ENCODE data around the gene TRAIP. TPM values are rescaled to one million over a fixed set of nuclear protein-coding genes. Genes with fewer than 3 reads are reported as not detected.

Gene TRAIP
- total RNA-seq, 1 experiment from 2014 or later, result 9.3 TPM

GRCh38 chr3:49794926-49795905 lies 61.1 kb downstream of the TRAIP start:
- Mint-ChIP-seq H3K27ac (ENCODE audit: low read depth, unreplicated experiment) (no peak overlapping the region), H3K9me3 (ENCODE audit: unreplicated experiment) (no peaks in the 10 kb centered on the region), H3K27me3 (ENCODE audit: insufficient read depth, unreplicated experiment) (no peaks in the 10 kb centered on the region), H3K36me3 (ENCODE audit: insufficient read depth, unreplicated experiment) (peaks cover 7% of the 10 kb centered on the region), H3K4me3 (ENCODE audit: unreplicated experiment) (no peak overlapping the region), H3K4me1 (ENCODE audit: insufficient read depth, unreplicated experiment) (peaks cover 12% of the 10 kb centered on the region)
- ChIA-PET CTCF (interaction anchor here (0.6 to 2.3 kb wide), 3 partner anchors 8 to 47 kb away, joined by 3 to 6 read pairs (median 3); no protein-coding TSS in a partner anchor), POLR2A (no interaction called here)
- no peak for TF ChIP-seq CTCF (IDR thresholded peaks at IDR 0.05; ENCODE audit: unreplicated experiment)
- DNase-seq (ENCODE audit: unreplicated experiment), result no peak
- intact Hi-C loops (cut with micrococcal nuclease), result no loop called here
- BruUV-seq (replicated peaks), result no TSS peak

- H3K4me3 Mint-ChIP-seq (ENCODE audit: unreplicated experiment), result no peak overlapping the region
- CTCF ChIA-PET, result interaction anchor here (2.3 kb wide), 1 partner anchor 45 kb away, joined by 6 read pairs; no protein-coding TSS in a partner anchor
Observed at GRCh38 chr3:49794431-49794830, 61.9 kb downstream of the TRAIP start.

GRCh38 chr3:49793486-49794085 lies 62.8 kb downstream of the TRAIP start:
- H3K27ac Mint-ChIP-seq (ENCODE audit: low read depth, unreplicated experiment), result no peak overlapping the region
- no peaks in the 10 kb centered on the region for H3K27me3 Mint-ChIP-seq (ENCODE audit: insufficient read depth, unreplicated experiment)
- no TSS peak for BruUV-seq (replicated peaks)
- no peaks in the 10 kb centered on the region for H3K4me1 Mint-ChIP-seq (ENCODE audit: insufficient read depth, unreplicated experiment)
- ChIA-PET POLR2A (no interaction called here), CTCF (interaction anchor here (0.6 to 1.0 kb wide), 2 partner anchors 47 to 113 kb away, joined by 3 to 6 read pairs; no protein-coding TSS in a partner anchor)
- H3K36me3 Mint-ChIP-seq (ENCODE audit: insufficient read depth, unreplicated experiment), result peaks cover 7% of the 10 kb centered on the region
- intact Hi-C loops (cut with micrococcal nuclease), result no loop called here
- no peak for DNase-seq (ENCODE audit: unreplicated experiment)
- no peak overlapping the region for H3K4me3 Mint-ChIP-seq (ENCODE audit: unreplicated experiment)
- no peaks in the 10 kb centered on the region for H3K9me3 Mint-ChIP-seq (ENCODE audit: unreplicated experiment)
- TF ChIP-seq CTCF (IDR thresholded peaks at IDR 0.05; ENCODE audit: unreplicated experiment), result no peak

More at GRCh38 chr3:49794431-49794830, 61.9 kb downstream of the TRAIP start:
- Mint-ChIP-seq H3K27ac (ENCODE audit: low read depth, unreplicated experiment) (no peak overlapping the region), H3K4me1 (ENCODE audit: insufficient read depth, unreplicated experiment) (peaks cover 5% of the 10 kb centered on the region), H3K27me3 (ENCODE audit: insufficient read depth, unreplicated experiment) (no peaks in the 10 kb centered on the region), H3K9me3 (ENCODE audit: unreplicated experiment) (no peaks in the 10 kb centered on the region), H3K36me3 (ENCODE audit: insufficient read depth, unreplicated experiment) (peaks cover 7% of the 10 kb centered on the region)
- BruUV-seq (replicated peaks), result no TSS peak
- DNase-seq (ENCODE audit: unreplicated experiment), result no peak
- POLR2A ChIA-PET, result no interaction called here
- TF ChIP-seq CTCF (IDR thresholded peaks at IDR 0.05; ENCODE audit: unreplicated experiment), result no peak
- intact Hi-C loops (cut with micrococcal nuclease), result no loop called here

Data from MCF 10A (cell line).